ENCODE data around the gene NEK10. TPM values are rescaled to one million over a fixed set of nuclear protein-coding genes. Genes with fewer than 3 reads are reported as not detected.

The NEK10 gene
- polyA plus RNA-seq, 3 donors from 2014 or later: 0.57 TPM; not detected in 2

GRCh38 chr3:27097182-27097581 lies 272.0 kb downstream of the NEK10 start:
- H3K36me3 Mint-ChIP-seq: peaks cover 0 to 4% (median 0%) of the 10 kb centered on the region in 3 donors
- peaks cover 2 to 9% (median 4%) of the 10 kb centered on the region in 3 donors for H3K27me3 Mint-ChIP-seq (ENCODE audit: low read depth in 3 of 3)
- H3K9me3 Mint-ChIP-seq: peaks cover 0 to 7% (median 0%) of the 10 kb centered on the region in 6 donors
- H3K27ac Mint-ChIP-seq: no peak overlapping the region
- no peak overlapping the region for H3K4me3 Mint-ChIP-seq
- DNase-seq: no peak
- H3K4me1 Mint-ChIP-seq: no peaks in the 10 kb centered on the region

- no peak overlapping the region for H3K4me3 Mint-ChIP-seq
- peaks cover 2 to 9% (median 4%) of the 10 kb centered on the region in 3 donors for H3K27me3 Mint-ChIP-seq (ENCODE audit: low read depth in 3 of 3)
- H3K4me1 Mint-ChIP-seq: no peaks in the 10 kb centered on the region
- H3K36me3 Mint-ChIP-seq: peaks cover 0 to 4% (median 0%) of the 10 kb centered on the region in 3 donors
- H3K27ac Mint-ChIP-seq: no peak overlapping the region
- peaks cover 0 to 5% (median 0%) of the 10 kb centered on the region in 6 donors for H3K9me3 Mint-ChIP-seq
- DNase-seq: no peak
Measured at GRCh38 chr3:27095553-27096222, 273.5 kb downstream of the NEK10 start.

- H3K9me3 Mint-ChIP-seq: peaks cover 0 to 2% (median 0%) of the 10 kb centered on the region in 6 donors
- no peaks in the 10 kb centered on the region for H3K4me1 Mint-ChIP-seq
- peaks cover 2 to 3% (median 3%) of the 10 kb centered on the region in 3 donors for H3K27me3 Mint-ChIP-seq (ENCODE audit: low read depth in 3 of 3)
- H3K27ac Mint-ChIP-seq: no peak overlapping the region
- DNase-seq: no peak
- no peak overlapping the region for H3K4me3 Mint-ChIP-seq
- no peaks in the 10 kb centered on the region for H3K36me3 Mint-ChIP-seq
Measured at GRCh38 chr3:27094721-27095120, 274.5 kb downstream of the NEK10 start.

GRCh38 chr3:27093771-27094170 lies 275.4 kb downstream of the NEK10 start:
- Mint-ChIP-seq H3K27ac (no peak overlapping the region), H3K4me1 (no peaks in the 10 kb centered on the region), H3K27me3 (ENCODE audit: low read depth in 3 of 3) (peaks cover 2 to 3% (median 3%) of the 10 kb centered on the region in 3 donors), H3K9me3 (peaks cover 0 to 2% (median 0%) of the 10 kb centered on the region in 6 donors), H3K36me3 (no peaks in the 10 kb centered on the region), H3K4me3 (no peak overlapping the region)
- no peak for DNase-seq

GRCh38 chr3:27090275-27091041 lies 278.7 kb downstream of the NEK10 start:
- Mint-ChIP-seq H3K4me3 (no peak overlapping the region), H3K36me3 (no peaks in the 10 kb centered on the region), H3K9me3 (peaks cover 0 to 2% (median 0%) of the 10 kb centered on the region in 6 donors), H3K27ac (no peak overlapping the region), H3K27me3 (ENCODE audit: low read depth in 3 of 3) (peaks cover 0 to 3% (median 0%) of the 10 kb centered on the region in 3 donors), H3K4me1 (no peaks in the 10 kb centered on the region)
- DNase-seq: no peak

GRCh38 chr3:27089645-27090044 lies 279.5 kb downstream of the NEK10 start:
- Mint-ChIP-seq H3K4me1 (no peaks in the 10 kb centered on the region), H3K36me3 (no peaks in the 10 kb centered on the region), H3K27ac (no peak overlapping the region), H3K4me3 (no peak overlapping the region), H3K27me3 (ENCODE audit: low read depth in 3 of 3) (peaks cover 0 to 3% (median 3%) of the 10 kb centered on the region in 3 donors), H3K9me3 (peaks cover 0 to 7% (median 0%) of the 10 kb centered on the region in 6 donors)
- DNase-seq: no peak

- H3K4me3 Mint-ChIP-seq: no peak overlapping the region
- no peaks in the 10 kb centered on the region for H3K4me1 Mint-ChIP-seq
- peaks cover 0 to 7% (median 0%) of the 10 kb centered on the region in 6 donors for H3K9me3 Mint-ChIP-seq
Measured at GRCh38 chr3:27089068-27089467, 280.1 kb downstream of the NEK10 start.

GRCh38 chr3:27085829-27086730 lies 283.1 kb downstream of the NEK10 start:
- H3K36me3 Mint-ChIP-seq: no peaks in the 10 kb centered on the region
- H3K27me3 Mint-ChIP-seq (ENCODE audit: low read depth in 3 of 3): peaks cover 0 to 3% (median 3%) of the 10 kb centered on the region in 3 donors
- no peak overlapping the region for H3K4me3 Mint-ChIP-seq
- no peak overlapping the region for H3K27ac Mint-ChIP-seq
- DNase-seq: no peak
- peaks cover 0 to 13% (median 0%) of the 10 kb centered on the region in 6 donors for H3K9me3 Mint-ChIP-seq
- H3K4me1 Mint-ChIP-seq: no peaks in the 10 kb centered on the region

More at GRCh38 chr3:27089068-27089467, 280.1 kb downstream of the NEK10 start:
- no peak for DNase-seq
- peaks cover 0 to 3% (median 3%) of the 10 kb centered on the region in 3 donors for H3K27me3 Mint-ChIP-seq (ENCODE audit: low read depth in 3 of 3)
- H3K36me3 Mint-ChIP-seq: no peaks in the 10 kb centered on the region
- H3K27ac Mint-ChIP-seq: no peak overlapping the region

- Mint-ChIP-seq H3K4me3 (no peak overlapping the region), H3K9me3 (peaks cover 0 to 13% (median 0%) of the 10 kb centered on the region in 6 donors), H3K27ac (no peak overlapping the region), H3K27me3 (ENCODE audit: low read depth in 3 of 3) (peaks cover 3 to 7% (median 5%) of the 10 kb centered on the region in 3 donors), H3K4me1 (no peaks in the 10 kb centered on the region), H3K36me3 (no peaks in the 10 kb centered on the region)
- DNase-seq: no peak
Measured at GRCh38 chr3:27081992-27082607, 287.1 kb downstream of the NEK10 start.

- no peak overlapping the region for H3K4me3 Mint-ChIP-seq
- H3K9me3 Mint-ChIP-seq: peaks cover 0 to 13% (median 0%) of the 10 kb centered on the region in 6 donors
- no peaks in the 10 kb centered on the region for H3K36me3 Mint-ChIP-seq
Measured at GRCh38 chr3:27081566-27081965, 287.6 kb downstream of the NEK10 start.

GRCh38 chr3:27080258-27080525 lies 289.0 kb downstream of the NEK10 start:
- no peaks in the 10 kb centered on the region for H3K4me1 Mint-ChIP-seq
- H3K27ac Mint-ChIP-seq: no peak overlapping the region
- H3K36me3 Mint-ChIP-seq: no peaks in the 10 kb centered on the region
- H3K27me3 Mint-ChIP-seq (ENCODE audit: low read depth in 3 of 3): peaks cover 3 to 7% (median 3%) of the 10 kb centered on the region in 3 donors
- H3K9me3 Mint-ChIP-seq: peaks cover 0 to 8% (median 0%) of the 10 kb centered on the region in 6 donors
- DNase-seq: no peak
- H3K4me3 Mint-ChIP-seq: no peak overlapping the region

More at GRCh38 chr3:27081566-27081965, 287.6 kb downstream of the NEK10 start:
- Mint-ChIP-seq H3K27me3 (ENCODE audit: low read depth in 3 of 3) (peaks cover 3 to 7% (median 5%) of the 10 kb centered on the region in 3 donors), H3K4me1 (no peaks in the 10 kb centered on the region), H3K27ac (no peak overlapping the region)
- no peak for DNase-seq

GRCh38 chr3:27079427-27080257 lies 289.5 kb downstream of the NEK10 start:
- peaks cover 2 to 7% (median 3%) of the 10 kb centered on the region in 3 donors for H3K27me3 Mint-ChIP-seq (ENCODE audit: low read depth in 3 of 3)
- peaks cover 0 to 6% (median 0%) of the 10 kb centered on the region in 6 donors for H3K9me3 Mint-ChIP-seq
- no peaks in the 10 kb centered on the region for H3K4me1 Mint-ChIP-seq
- no peak overlapping the region for H3K4me3 Mint-ChIP-seq
- no peaks in the 10 kb centered on the region for H3K36me3 Mint-ChIP-seq
- no peak overlapping the region for H3K27ac Mint-ChIP-seq
- DNase-seq: no peak
